NCI-H2029 (cell line): ENCODE measurements around the gene DTNB.
"Not testable (repeated sequence)": the region's sequence is repeated elsewhere in the genome, so short reads cannot be mapped to it uniquely, and the experiment has no call there.

Experiments
- DNase-seq: peaks from one replicate; lab custom pipeline; 2025; lab: John Stamatoyannopoulos, UW

The DTNB gene

GRCh38 chr2:25418944-25419677 lies 254.3 kb downstream of the DTNB start:
- no peak for DNase-seq

- peak; percentile 3 for DNase-seq
Observed at GRCh38 chr2:25417715-25418369, 255.5 kb downstream of the DTNB start.

- DNase-seq = no peak
Observed at GRCh38 chr2:25416674-25417073, 256.7 kb downstream of the DTNB start.

- no peak for DNase-seq
Observed at GRCh38 chr2:25414781-25415180, 258.6 kb downstream of the DTNB start.

GRCh38 chr2:25413409-25413808 lies 260.0 kb downstream of the DTNB start:
- not testable (repeated sequence) for DNase-seq

GRCh38 chr2:25411753-25412152 lies 261.6 kb downstream of the DTNB start:
- no peak for DNase-seq

- no peak for DNase-seq
Observed at GRCh38 chr2:25411281-25411680, 262.1 kb downstream of the DTNB start.

GRCh38 chr2:25410370-25410769 lies 263.0 kb downstream of the DTNB start:
- DNase-seq = no peak

- no peak for DNase-seq
Observed at GRCh38 chr2:25409468-25409867, 263.9 kb downstream of the DTNB start.

GRCh38 chr2:25409044-25409443 lies 264.3 kb downstream of the DTNB start:
- no peak for DNase-seq

GRCh38 chr2:25405611-25406295 lies 267.6 kb downstream of the DTNB start:
- no peak for DNase-seq

- not testable (repeated sequence) for DNase-seq
Observed at GRCh38 chr2:25403120-25403760, 270.1 kb downstream of the DTNB start.

GRCh38 chr2:25402477-25402876 lies 270.9 kb downstream of the DTNB start:
- no peak for DNase-seq

GRCh38 chr2:25401307-25402026 lies 271.9 kb downstream of the DTNB start:
- DNase-seq = peak; percentile 37

- DNase-seq = no peak
Observed at GRCh38 chr2:25400576-25401216, 272.7 kb downstream of the DTNB start.

- no peak for DNase-seq
Observed at GRCh38 chr2:25400169-25400568, 273.2 kb downstream of the DTNB start.

GRCh38 chr2:25398534-25398933 lies 274.8 kb downstream of the DTNB start:
- DNase-seq = no peak

- no peak for DNase-seq
Observed at GRCh38 chr2:25397777-25398176, 275.6 kb downstream of the DTNB start.

GRCh38 chr2:25389161-25389560 lies 284.2 kb downstream of the DTNB start:
- no peak for DNase-seq

GRCh38 chr2:25388491-25388890 lies 284.9 kb downstream of the DTNB start:
- no peak for DNase-seq

- DNase-seq = no peak
Observed at GRCh38 chr2:25387876-25388449, 285.4 kb downstream of the DTNB start.
